HG03196 (cell line): ENCODE measurements around the gene YTHDF2.
"Not testable (repeated sequence)": the region's sequence is repeated elsewhere in the genome, so short reads cannot be mapped to it uniquely, and the experiment has no call there.

Source experiments
- ATAC-seq: cut with Tn5 transposase; IDR thresholded peaks from one replicate; pipeline ENCODE4 v1.9.1; 2021; ENCODE audit not compliant: unreplicated experiment

The YTHDF2 gene

GRCh38 chr1:28758420-28758819 lies 21.7 kb downstream of the YTHDF2 start:
- ATAC-seq = no peak

GRCh38 chr1:28759257-28759656 lies 22.5 kb downstream of the YTHDF2 start:
- no peak for ATAC-seq

GRCh38 chr1:28761189-28761588 lies 24.4 kb downstream of the YTHDF2 start:
- ATAC-seq = no peak

- no peak for ATAC-seq
These were observed 29.9 kb downstream of the YTHDF2 start for GRCh38 chr1:28766532-28767183.

GRCh38 chr1:28770601-28771165 lies 33.9 kb downstream of the YTHDF2 start:
- ATAC-seq = no peak

- not testable (repeated sequence) for ATAC-seq
These were observed 35.2 kb downstream of the YTHDF2 start for GRCh38 chr1:28771921-28772320.

- no peak for ATAC-seq
These were observed 36.4 kb downstream of the YTHDF2 start for GRCh38 chr1:28773105-28773504.

- no peak for ATAC-seq
These were observed 38.6 kb downstream of the YTHDF2 start for GRCh38 chr1:28775121-28775942.

- ATAC-seq = no peak
These were observed 39.6 kb downstream of the YTHDF2 start for GRCh38 chr1:28776341-28776740.

- no peak for ATAC-seq
These were observed 41.3 kb downstream of the YTHDF2 start for GRCh38 chr1:28778021-28778420.

GRCh38 chr1:28779751-28780408 lies 43.1 kb downstream of the YTHDF2 start:
- no peak for ATAC-seq

- no peak for ATAC-seq
These were observed 44.6 kb downstream of the YTHDF2 start for GRCh38 chr1:28781305-28781704.

- ATAC-seq = no peak
These were observed 45.3 kb downstream of the YTHDF2 start for GRCh38 chr1:28782011-28782410.

GRCh38 chr1:28783363-28783762 lies 46.6 kb downstream of the YTHDF2 start:
- ATAC-seq = no peak

- ATAC-seq = no peak
These were observed 52.7 kb downstream of the YTHDF2 start for GRCh38 chr1:28789412-28789811.

- ATAC-seq = no peak
These were observed 53.1 kb downstream of the YTHDF2 start for GRCh38 chr1:28789816-28790215.

GRCh38 chr1:28790377-28791035 lies 53.8 kb downstream of the YTHDF2 start:
- no peak for ATAC-seq

GRCh38 chr1:28791929-28792328 lies 55.2 kb downstream of the YTHDF2 start:
- not testable (repeated sequence) for ATAC-seq

GRCh38 chr1:28792644-28793121 lies 55.9 kb downstream of the YTHDF2 start:
- ATAC-seq = no peak

- not testable (repeated sequence) for ATAC-seq
These were observed 57.8 kb downstream of the YTHDF2 start for GRCh38 chr1:28794582-28794981.
